ENCODE measurements around the gene PAK5.

Gene PAK5

GRCh38 chr20:9493803-9494202 lies 345.1 kb downstream of the PAK5 start:
- no peak for DNase-seq (ENCODE audit: low read depth)

- no peak for DNase-seq (ENCODE audit: low read depth)
Measured at GRCh38 chr20:9492067-9492466, 346.8 kb downstream of the PAK5 start.

DNA sequence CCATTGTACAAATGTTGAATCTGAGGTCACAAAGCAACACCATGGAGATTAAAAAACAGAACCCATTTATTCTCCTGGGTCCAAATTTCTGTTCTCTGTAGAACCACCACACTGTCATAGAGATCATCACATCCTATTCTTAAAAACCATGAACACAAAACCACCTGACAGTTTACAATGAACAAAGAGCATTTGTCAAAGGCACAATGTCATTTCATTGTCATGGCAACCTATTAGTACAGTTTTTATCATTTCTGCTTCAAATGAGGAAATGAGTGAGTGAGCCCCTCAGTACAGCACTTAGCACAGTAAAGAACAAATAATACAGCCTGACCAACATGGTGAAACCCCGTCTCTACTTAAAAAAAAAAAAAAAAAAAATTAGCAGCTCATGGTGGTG lies 347.6 kb downstream of the PAK5 start:
- DNase-seq (ENCODE audit: low read depth): no peak

DNA sequence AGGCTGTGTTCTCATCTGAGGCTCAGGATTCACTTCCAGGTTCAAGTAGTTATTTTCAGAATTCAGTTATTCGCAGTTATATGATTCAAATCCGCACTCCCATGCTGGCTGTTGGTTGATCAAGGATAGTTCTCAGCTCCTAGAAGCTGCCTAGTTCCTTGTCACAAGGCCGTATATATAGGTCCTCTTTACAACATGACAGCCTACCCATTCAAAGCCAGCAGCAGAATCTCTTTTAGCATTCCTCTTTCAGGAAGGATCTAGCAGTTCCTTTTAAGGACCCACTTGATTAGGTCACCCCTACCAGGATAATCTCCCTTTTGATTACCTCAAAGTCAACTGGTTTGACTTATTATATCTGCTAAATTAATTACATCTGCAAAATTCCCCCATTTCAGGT lies 348.2 kb downstream of the PAK5 start:
- no peak for DNase-seq (ENCODE audit: low read depth)

- no peak for DNase-seq (ENCODE audit: low read depth)
Measured at GRCh38 chr20:9490161-9490560, 348.7 kb downstream of the PAK5 start.

DNA sequence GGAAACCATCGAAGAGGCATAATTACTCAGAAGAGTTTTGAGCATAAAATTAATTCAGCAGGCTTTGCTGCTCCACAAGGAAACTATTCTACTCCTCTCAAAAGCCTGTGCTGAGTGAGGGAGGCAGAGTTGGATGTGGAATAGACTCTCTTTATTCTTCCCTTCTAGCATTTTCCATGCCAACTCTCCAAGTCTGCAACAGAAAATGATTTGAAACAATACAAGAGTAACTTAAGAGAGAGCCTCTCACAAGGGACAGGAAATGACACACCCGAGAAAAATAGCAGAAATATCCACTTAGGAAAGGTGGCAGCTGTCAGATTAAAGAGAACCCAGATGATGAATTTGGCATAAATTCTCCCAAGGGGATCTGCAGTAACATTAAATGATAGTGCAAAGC lies 350.8 kb downstream of the PAK5 start:
- no peak for DNase-seq (ENCODE audit: low read depth)

Measured in T follicular helper cell (primary cell).